HG03060 (cell line): ENCODE data around the gene LRP2.
A peak's percentile ranks its signal among the peaks of the same experiment; 100 is the strongest.
"Not testable (repeated sequence)": the region's sequence is repeated elsewhere in the genome, so short reads cannot be mapped to it uniquely, and the experiment has no call there.

ENCODE experiments used
- ATAC-seq: cut with Tn5 transposase; IDR thresholded peaks from one replicate; pipeline ENCODE4 v1.9.1; 2021; ENCODE audit warnings: low read depth, moderate number of reproducible peaks; ENCODE audit not compliant: unreplicated experiment

LRP2 gene

GRCh38 chr2:169362118-169362893, at the start of gene LRP2:
TSS of gene LRP2 (minus strand) at chr2:169362534. CDS start at chr2:169362399, 135 bp downstream.
- ATAC-seq = no peak

GRCh38 chr2:169406891-169407290, 44.6 kb upstream of the LRP2 start:
- ATAC-seq = no peak

- ATAC-seq = not testable (repeated sequence)
Observed at GRCh38 chr2:169399491-169399890, 37.2 kb upstream of the LRP2 start.

- ATAC-seq = no peak
Observed at GRCh38 chr2:169397697-169398096, 35.4 kb upstream of the LRP2 start.

- no peak for ATAC-seq
Observed at GRCh38 chr2:169395821-169396374, 33.6 kb upstream of the LRP2 start.

- no peak for ATAC-seq
Observed at GRCh38 chr2:169393068-169393590, 30.8 kb upstream of the LRP2 start.

GRCh38 chr2:169391236-169391635, 28.9 kb upstream of the LRP2 start:
- no peak for ATAC-seq

- ATAC-seq = no peak
Observed at GRCh38 chr2:169388161-169388560, 25.8 kb upstream of the LRP2 start.

GRCh38 chr2:169386722-169387121, 24.4 kb upstream of the LRP2 start:
- no peak for ATAC-seq

GRCh38 chr2:169384816-169385215, 22.5 kb upstream of the LRP2 start:
- ATAC-seq = no peak

- ATAC-seq = no peak
Observed at GRCh38 chr2:169372561-169372960, 10.2 kb upstream of the LRP2 start.

GRCh38 chr2:169366066-169366465, 3.7 kb upstream of the LRP2 start:
- no peak for ATAC-seq

GRCh38 chr2:169365029-169365480, 2.7 kb upstream of the LRP2 start:
- peak; percentile 55 for ATAC-seq

- ATAC-seq = no peak
Observed at GRCh38 chr2:169363560-169364150, 1.3 kb upstream of the LRP2 start.

GRCh38 chr2:169362894-169363559, 693 bp upstream of the LRP2 start:
- ATAC-seq = no peak

- ATAC-seq = no peak
Observed at GRCh38 chr2:169361706-169362117, 622 bp downstream of the LRP2 start.

- ATAC-seq = no peak
Observed at GRCh38 chr2:169360984-169361705, 1.2 kb downstream of the LRP2 start.

- no peak for ATAC-seq
Observed at GRCh38 chr2:169358016-169358415, 4.3 kb downstream of the LRP2 start.

GRCh38 chr2:169354244-169354643, 8.1 kb downstream of the LRP2 start:
- no peak for ATAC-seq

GRCh38 chr2:169351725-169352124, 10.6 kb downstream of the LRP2 start:
- no peak for ATAC-seq
